RWPE1 (cell line): ENCODE results near the gene DGKE.

Experiments used
- CTCF ChIA-PET: fragments of 350-600 bp; sonication (Branson Sonifier 250); formaldehyde crosslinking; extraction: SDS; loops from one replicate; lab custom pipeline; 2021; lab: Yijun Ruan, JAX
- POLR2A ChIA-PET: fragments of 400-600 bp; formaldehyde crosslinking; extraction: SDS; loops from one replicate; lab custom pipeline; 2020; ENCODE audit warnings: antibody characterized with exemption; ENCODE audit not compliant: low non-redundant PET; lab: Yijun Ruan, JAX
- DNase-seq: peaks from one replicate; pipeline ENCODE4 v3.0.0; 2012; ENCODE audit warnings: low spot score
- H3K27ac ChIP-seq: fragments of 450-650 bp; 2 replicates; pipeline ENCODE4 v1.5.1; 2017
- TF ChIP-seq, protein P1 (sequence below): fragments of 450-650 bp; conservative IDR thresholded peaks from 2 replicates; pipeline ENCODE4 v1.5.1; 2017; ENCODE audit warnings: low read depth, mild to moderate bottlenecking

DGKE gene

DNA sequence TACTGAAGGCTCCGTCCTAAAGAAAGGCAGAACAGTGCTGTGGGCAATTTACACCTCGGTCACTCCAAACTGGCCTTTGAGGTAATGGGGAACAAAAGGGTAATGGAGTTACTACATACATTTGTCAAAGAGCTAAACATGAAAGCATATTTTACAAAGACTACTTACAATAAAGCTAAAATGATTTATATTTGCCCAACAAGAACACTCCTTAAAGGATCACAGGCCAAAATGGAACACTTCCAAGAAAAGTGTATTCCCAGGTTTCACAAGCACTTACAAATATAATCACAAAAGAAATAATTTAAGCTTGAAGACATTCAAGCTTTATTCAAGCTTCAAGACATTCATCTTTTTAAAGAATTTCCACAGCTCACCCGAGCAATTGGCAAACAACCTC lies 29.5 kb upstream of the DGKE start:
- no peak for DNase-seq
- CTCF ChIA-PET, result no interaction called here
- TF ChIP-seq, protein P1, sequence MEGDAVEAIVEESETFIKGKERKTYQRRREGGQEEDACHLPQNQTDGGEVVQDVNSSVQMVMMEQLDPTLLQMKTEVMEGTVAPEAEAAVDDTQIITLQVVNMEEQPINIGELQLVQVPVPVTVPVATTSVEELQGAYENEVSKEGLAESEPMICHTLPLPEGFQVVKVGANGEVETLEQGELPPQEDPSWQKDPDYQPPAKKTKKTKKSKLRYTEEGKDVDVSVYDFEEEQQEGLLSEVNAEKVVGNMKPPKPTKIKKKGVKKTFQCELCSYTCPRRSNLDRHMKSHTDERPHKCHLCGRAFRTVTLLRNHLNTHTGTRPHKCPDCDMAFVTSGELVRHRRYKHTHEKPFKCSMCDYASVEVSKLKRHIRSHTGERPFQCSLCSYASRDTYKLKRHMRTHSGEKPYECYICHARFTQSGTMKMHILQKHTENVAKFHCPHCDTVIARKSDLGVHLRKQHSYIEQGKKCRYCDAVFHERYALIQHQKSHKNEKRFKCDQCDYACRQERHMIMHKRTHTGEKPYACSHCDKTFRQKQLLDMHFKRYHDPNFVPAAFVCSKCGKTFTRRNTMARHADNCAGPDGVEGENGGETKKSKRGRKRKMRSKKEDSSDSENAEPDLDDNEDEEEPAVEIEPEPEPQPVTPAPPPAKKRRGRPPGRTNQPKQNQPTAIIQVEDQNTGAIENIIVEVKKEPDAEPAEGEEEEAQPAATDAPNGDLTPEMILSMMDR, result no peak
- H3K27ac ChIP-seq, result no peak overlapping the region
- POLR2A ChIA-PET, result no interaction called here

DNA sequence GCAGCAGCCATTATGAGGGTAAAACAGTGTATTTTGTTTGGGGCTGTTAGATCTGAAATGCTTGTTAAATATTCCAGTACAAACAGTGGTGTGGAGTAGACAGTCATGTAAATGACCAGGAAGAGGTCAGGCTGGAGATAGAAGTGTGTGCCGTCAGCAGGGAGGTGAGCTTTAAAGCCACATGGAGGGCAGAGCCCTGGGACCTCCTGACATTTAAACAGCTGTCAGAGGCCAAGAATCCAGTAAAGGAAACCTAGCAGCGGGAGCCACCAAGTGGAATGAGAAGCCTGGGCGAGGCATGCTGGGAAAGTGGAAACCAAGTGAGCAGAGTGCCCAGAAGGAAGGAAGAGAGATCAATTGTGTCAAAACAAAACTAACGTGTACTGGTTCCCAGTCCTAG lies 27.0 kb upstream of the DGKE start:
- ChIA-PET CTCF (no interaction called here), POLR2A (no interaction called here)
- DNase-seq, result no peak
- TF ChIP-seq, protein P1, result no peak
- peak overlapping the region; percentile 82; the same call in 1 of the 2 replicates for H3K27ac ChIP-seq

DNA sequence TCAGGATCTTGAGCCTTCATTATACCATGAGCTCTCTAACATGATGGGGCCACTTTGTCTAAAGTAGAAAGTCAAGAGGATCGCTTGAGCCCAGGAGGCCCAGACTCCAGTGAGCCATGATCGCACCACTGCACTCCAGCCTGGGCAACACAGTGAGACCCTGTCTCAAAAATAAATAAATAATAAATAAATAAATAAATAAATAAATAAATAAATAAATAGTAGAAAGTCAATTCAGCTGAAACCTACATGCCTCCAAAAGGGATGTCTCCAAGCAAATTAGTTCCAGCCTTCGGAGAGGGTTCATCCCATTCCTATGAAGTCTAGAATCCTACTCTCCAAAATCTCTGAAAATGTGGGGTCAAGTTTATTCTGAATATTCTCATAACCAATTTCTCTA lies 26.2 kb upstream of the DGKE start:
- TF ChIP-seq, protein P1, result no peak
- peak overlapping the region; percentile 82 for H3K27ac ChIP-seq
- no peak for DNase-seq
- POLR2A ChIA-PET, result interaction anchor here (0.6 kb wide), 1 partner anchor 1139 kb away, joined by 3 read pairs; no protein-coding TSS in a partner anchor
- CTCF ChIA-PET, result no interaction called here

DNA sequence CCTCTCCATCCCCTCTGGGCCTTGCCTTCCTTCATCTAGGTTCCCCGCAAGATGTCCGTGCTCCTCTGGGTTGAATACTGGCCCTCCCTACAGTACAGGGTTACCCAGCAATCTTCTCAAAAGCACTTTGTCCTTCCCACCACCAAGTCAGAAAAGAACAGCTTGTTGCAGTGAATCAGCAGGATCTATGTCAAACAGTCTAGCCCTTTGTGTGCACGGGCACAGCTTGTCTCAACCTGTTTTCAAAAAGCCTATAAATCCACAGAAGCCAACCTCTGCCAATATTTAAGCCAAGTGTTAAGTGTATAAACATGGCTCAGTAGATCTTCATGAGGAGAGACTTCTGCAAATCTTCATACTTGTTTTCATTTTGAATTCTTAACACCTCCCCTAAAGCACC lies 25.4 kb upstream of the DGKE start:
- peak overlapping the region; percentile 82 for H3K27ac ChIP-seq
- TF ChIP-seq, protein P1, result no peak
- peak; percentile 89 for DNase-seq
- ChIA-PET CTCF (interaction anchor here (0.7 kb wide), 1 partner anchor 25 kb away, joined by 3 read pairs; no protein-coding TSS in a partner anchor), POLR2A (no interaction called here)

DNA sequence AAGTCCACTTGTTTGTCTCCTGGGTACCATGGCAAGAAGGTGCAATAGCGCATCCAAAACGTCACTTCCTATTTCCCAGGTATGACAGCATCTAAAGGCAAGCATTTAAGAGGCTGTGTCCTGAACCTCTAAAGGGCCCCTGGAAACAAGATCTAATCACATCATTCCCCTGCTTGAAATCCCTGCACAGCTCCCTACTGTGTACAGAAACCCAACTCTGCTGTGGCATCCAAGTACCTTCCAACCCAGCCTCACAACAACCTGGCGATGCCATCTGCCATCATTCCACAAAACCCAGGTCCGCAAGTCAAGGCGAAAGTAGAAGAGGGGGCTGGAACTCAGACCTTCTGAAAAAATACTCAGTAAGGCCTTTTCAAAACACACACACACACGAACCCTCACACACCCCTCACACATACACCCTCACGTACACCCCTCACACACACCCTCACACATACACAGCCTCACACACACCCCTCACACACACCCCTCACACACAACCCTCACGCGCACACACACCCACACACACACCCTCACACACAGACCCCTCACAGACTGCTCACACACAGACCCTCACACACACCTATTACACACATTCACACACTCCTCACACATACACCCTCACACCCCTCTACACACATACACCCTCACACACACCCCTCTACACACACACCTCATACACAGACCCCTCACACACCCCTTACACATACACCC lies 24.7 kb upstream of the DGKE start:
- DNase-seq, result no peak
- TF ChIP-seq, protein P1, result no peak
- peak overlapping the region; percentile 82 for H3K27ac ChIP-seq
- ChIA-PET POLR2A (no interaction called here), CTCF (interaction anchor here (0.7 kb wide), 1 partner anchor 24 kb away, joined by 3 read pairs; no protein-coding TSS in a partner anchor)

DNA sequence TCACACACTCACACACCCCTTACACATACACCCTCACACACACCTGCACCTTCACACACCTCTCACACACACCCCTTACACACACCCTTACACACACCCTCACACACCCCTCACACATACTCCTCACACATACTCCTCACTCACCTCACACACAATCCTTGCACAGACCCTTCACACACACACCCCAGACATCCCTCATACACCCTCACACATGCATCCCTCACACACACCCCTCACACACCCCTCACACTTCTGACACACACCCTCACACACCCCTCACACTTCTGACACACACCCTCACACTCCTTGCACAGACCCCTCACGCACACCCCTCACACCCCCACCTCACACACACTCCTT lies 24.2 kb upstream of the DGKE start:
- H3K27ac ChIP-seq, result peak overlapping the region; percentile 82
- TF ChIP-seq, protein P1, result no peak
- POLR2A ChIA-PET, result no interaction called here
- CTCF ChIA-PET, result no interaction called here
- DNase-seq, result no peak
